Endothelial cell of umbilical vein (primary cell): ENCODE results near the gene PI4KA.

Experiments
- EZH2 ChIP-seq: IDR thresholded peaks from 2 replicates; pipeline ENCODE4 v1.6.1; 2012; ENCODE audit warnings: borderline replicate concordance, low read depth, mild to moderate bottlenecking, moderate library complexity, low read length, inconsistent platforms; ENCODE audit not compliant: severe bottlenecking
- FOS ChIP-seq: IDR thresholded peaks from 2 replicates; pipeline ENCODE4 v1.6.1; 2011; ENCODE audit warnings: mild to moderate bottlenecking, low read length, moderate library complexity, borderline replicate concordance; ENCODE audit not compliant: insufficient read depth
- MYC ChIP-seq: IDR thresholded peaks from one replicate; pipeline ENCODE4 v1.6.1; 2011; ENCODE audit warnings: mild to moderate bottlenecking, low read depth, low read length
- POLR2AphosphoS5 ChIP-seq: IDR thresholded peaks from 2 replicates; pipeline ENCODE4 v1.6.1; 2012; ENCODE audit warnings: low read depth, mild to moderate bottlenecking, control low read depth, low read length, moderate library complexity; ENCODE audit not compliant: insufficient read depth
- TF ChIP-seq, protein P1 (sequence below), 2 donors: IDR thresholded peaks; 1 replicate in 1 of 2; 2 replicates in 1 of 2; pipeline ENCODE4 v1.5.1; 2011; ENCODE audit warnings: low read length in 2 of 2, mild to moderate bottlenecking in 2 of 2, moderate library complexity in 2 of 2, control low read depth in 1 of 2, inconsistent platforms in 1 of 2, low read depth in 1 of 2; ENCODE audit not compliant: insufficient read depth in 1 of 2; ENCODE audit errors: extremely low read depth in 1 of 2

DNA sequence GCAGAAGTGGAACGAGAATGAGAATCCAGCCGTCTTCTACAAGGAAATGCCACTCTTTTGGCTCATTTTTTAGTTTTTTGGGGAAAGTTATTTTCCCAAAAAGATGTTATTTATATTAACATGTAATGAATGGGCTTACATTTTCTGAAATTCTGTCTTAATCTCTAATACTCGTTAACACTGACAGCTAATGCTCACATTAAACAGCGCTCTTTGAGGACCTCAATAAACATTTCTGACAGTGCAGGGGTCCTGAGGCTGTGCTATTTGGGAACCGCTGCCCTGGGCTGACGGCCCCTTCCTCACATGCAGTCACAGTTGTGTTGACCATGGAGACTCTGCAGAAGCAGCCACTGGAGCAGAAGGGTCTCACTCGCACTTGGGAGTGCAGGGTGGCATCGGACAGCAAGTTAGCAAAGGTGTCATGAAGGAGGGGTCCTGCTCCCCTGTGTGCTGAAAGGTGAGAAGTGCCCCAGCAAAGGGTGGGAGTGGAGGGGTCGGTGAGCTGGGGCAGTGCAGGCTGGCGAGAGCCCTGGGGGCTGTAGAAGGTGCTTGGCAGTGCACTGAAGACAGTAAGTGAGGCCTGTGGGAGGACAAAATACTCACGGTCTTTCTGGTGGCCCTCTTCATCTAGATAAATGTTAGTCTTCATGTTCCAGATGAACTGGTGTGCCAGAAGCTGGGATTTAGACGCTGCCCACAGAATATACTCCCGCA lies 137.8 kb downstream of the PI4KA start:
- TF ChIP-seq, protein P1, sequence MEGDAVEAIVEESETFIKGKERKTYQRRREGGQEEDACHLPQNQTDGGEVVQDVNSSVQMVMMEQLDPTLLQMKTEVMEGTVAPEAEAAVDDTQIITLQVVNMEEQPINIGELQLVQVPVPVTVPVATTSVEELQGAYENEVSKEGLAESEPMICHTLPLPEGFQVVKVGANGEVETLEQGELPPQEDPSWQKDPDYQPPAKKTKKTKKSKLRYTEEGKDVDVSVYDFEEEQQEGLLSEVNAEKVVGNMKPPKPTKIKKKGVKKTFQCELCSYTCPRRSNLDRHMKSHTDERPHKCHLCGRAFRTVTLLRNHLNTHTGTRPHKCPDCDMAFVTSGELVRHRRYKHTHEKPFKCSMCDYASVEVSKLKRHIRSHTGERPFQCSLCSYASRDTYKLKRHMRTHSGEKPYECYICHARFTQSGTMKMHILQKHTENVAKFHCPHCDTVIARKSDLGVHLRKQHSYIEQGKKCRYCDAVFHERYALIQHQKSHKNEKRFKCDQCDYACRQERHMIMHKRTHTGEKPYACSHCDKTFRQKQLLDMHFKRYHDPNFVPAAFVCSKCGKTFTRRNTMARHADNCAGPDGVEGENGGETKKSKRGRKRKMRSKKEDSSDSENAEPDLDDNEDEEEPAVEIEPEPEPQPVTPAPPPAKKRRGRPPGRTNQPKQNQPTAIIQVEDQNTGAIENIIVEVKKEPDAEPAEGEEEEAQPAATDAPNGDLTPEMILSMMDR (IDR thresholded peaks at IDR 0.05; ENCODE audit: extremely low read depth in 1 of 2, insufficient read depth in 1 of 2, low read depth in 1 of 2, low read length in 2 of 2): no peak
- TF ChIP-seq POLR2AphosphoS5 (no peak), EZH2 (no peak), FOS (no peak), MYC (no peak)
